ENCODE data around the gene LRRC4C. TPM values are rescaled to one million over a fixed set of nuclear protein-coding genes. Genes with fewer than 3 reads are reported as not detected.

Gene LRRC4C
- total and polyA plus RNA-seq, 10 of the 15 experiments (the other 5 are each of a cell fraction or from before 2014, with no cell fraction given), result 1.5 TPM; not detected in 9

DNA sequence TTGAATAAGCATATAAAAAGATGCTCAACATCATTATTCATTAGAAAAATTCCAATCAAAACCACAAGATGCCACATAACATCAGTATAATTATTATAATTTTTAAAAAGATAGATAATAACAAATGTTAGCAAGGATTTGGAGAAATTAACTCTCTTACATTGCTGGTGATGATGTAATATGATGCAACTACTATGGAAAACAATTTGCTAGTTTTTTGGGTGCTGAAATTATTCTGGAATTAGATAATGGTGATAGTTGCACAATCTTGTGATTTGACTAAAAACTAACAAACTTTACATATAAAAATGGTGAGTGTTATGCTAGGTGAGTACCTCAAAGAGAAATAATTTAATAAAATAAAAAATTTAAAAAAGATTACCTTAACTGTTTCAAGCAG lies 412.2 kb downstream of the LRRC4C start:
- FAIRE-seq, result no peak
- DNase-seq (ENCODE audit: low read depth, low spot score), result no peak
- BruUV-seq (replicated peaks), result no TSS peak
- ChIA-PET CTCF (no interaction called here), POLR2A (no interaction called here), SMC1A (ENCODE audit: uncharacterized antibody, unreplicated experiment) (no interaction called here), RAD21 (ENCODE audit: unreplicated experiment) (no interaction called here)
- Histone ChIP-seq H3K9ac (ENCODE audit: control insufficient read depth, insufficient read depth, low read length) (no peak overlapping the region), H4K20me1 (ENCODE audit: control insufficient read depth, insufficient read depth) (no peaks in the 10 kb centered on the region), H2AFZ (ENCODE audit: control insufficient read depth, low read depth, low read length) (no peak overlapping the region), H3K27me3 (replicated peaks in 1 of 2; ENCODE audit: control insufficient read depth in 2 of 2, insufficient read depth in 2 of 2, low read length in 1 of 2) (no peaks in the 10 kb centered on the region), H3K79me2 (ENCODE audit: control insufficient read depth, insufficient read depth, low read length) (no peaks in the 10 kb centered on the region), H3K4me1 (ENCODE audit: control insufficient read depth, insufficient read depth, low read length) (no peaks in the 10 kb centered on the region), H3K4me2 (ENCODE audit: control insufficient read depth, insufficient read depth) (no peak overlapping the region), H3K9me3 (replicated peaks; ENCODE audit: control insufficient read depth, insufficient read depth, low read length) (no peaks in the 10 kb centered on the region), H3K36me3 (ENCODE audit: control insufficient read depth in 2 of 2, insufficient read depth in 2 of 2, low read length in 1 of 2) (no peaks in the 10 kb centered on the region), H3K4me3 (no peak overlapping the region), H3K27ac (ENCODE audit: control insufficient read depth, insufficient read depth) (no peak overlapping the region)
- ATAC-seq, result no peak
- in situ Hi-C loops (cut with MboI), result no loop called here
- TF ChIP-seq, protein P1, sequence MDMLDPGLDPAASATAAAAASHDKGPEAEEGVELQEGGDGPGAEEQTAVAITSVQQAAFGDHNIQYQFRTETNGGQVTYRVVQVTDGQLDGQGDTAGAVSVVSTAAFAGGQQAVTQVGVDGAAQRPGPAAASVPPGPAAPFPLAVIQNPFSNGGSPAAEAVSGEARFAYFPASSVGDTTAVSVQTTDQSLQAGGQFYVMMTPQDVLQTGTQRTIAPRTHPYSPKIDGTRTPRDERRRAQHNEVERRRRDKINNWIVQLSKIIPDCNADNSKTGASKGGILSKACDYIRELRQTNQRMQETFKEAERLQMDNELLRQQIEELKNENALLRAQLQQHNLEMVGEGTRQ (IDR thresholded peaks at IDR 0.05; ENCODE audit: borderline replicate concordance, low read depth, low read length), result no peak
- no peak for TF ChIP-seq IKZF1 (conservative IDR thresholded peaks at IDR 0.05)
- no peak for TF ChIP-seq HDGF (IDR thresholded peaks at IDR 0.05)
- TF ChIP-seq SMAD5 (IDR thresholded peaks at IDR 0.05; ENCODE audit: low read depth), result no peak
- TF ChIP-seq JUNB (IDR thresholded peaks at IDR 0.05), result no peak
- no peak for TF ChIP-seq ZNF384 (IDR thresholded peaks at IDR 0.05; ENCODE audit: borderline replicate concordance, low read depth, low read length)
- no peak for TF ChIP-seq TAF1 (IDR thresholded peaks at IDR 0.05; ENCODE audit: borderline replicate concordance, low read depth, low read length)
- no peak for TF ChIP-seq BMI1 (IDR thresholded peaks at IDR 0.05; ENCODE audit: borderline replicate concordance)
- TF ChIP-seq CEBPB (IDR thresholded peaks at IDR 0.05; ENCODE audit: borderline replicate concordance in 1 of 2, low read depth in 2 of 2, low read length in 2 of 2), result no peak
- no peak for TF ChIP-seq RAD51 (IDR thresholded peaks at IDR 0.05)
- TF ChIP-seq, protein P2, sequence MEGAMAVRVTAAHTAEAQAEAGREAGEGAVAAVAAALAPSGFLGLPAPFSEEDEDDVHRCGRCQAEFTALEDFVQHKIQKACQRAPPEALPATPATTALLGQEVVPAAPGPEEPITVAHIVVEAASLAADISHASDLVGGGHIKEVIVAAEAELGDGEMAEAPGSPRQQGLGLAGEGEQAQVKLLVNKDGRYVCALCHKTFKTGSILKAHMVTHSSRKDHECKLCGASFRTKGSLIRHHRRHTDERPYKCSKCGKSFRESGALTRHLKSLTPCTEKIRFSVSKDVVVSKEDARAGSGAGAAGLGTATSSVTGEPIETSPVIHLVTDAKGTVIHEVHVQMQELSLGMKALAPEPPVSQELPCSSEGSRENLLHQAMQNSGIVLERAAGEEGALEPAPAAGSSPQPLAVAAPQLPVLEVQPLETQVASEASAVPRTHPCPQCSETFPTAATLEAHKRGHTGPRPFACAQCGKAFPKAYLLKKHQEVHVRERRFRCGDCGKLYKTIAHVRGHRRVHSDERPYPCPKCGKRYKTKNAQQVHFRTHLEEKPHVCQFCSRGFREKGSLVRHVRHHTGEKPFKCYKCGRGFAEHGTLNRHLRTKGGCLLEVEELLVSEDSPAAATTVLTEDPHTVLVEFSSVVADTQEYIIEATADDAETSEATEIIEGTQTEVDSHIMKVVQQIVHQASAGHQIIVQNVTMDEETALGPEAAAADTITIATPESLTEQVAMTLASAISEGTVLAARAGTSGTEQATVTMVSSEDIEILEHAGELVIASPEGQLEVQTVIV (IDR thresholded peaks at IDR 0.05; ENCODE audit: borderline replicate concordance, partially characterized antibody), result no peak
- no peak for TF ChIP-seq BCL11A (IDR thresholded peaks at IDR 0.05; ENCODE audit: low read depth, low read length)
- no peak for TF ChIP-seq EGR1 (IDR thresholded peaks at IDR 0.05; ENCODE audit: borderline replicate concordance in 1 of 2, low read depth in 2 of 2, low read length in 2 of 2)
- no peak for TF ChIP-seq STAT3 (IDR thresholded peaks at IDR 0.05; ENCODE audit: low read depth, low read length)
- TF ChIP-seq, protein P3, sequence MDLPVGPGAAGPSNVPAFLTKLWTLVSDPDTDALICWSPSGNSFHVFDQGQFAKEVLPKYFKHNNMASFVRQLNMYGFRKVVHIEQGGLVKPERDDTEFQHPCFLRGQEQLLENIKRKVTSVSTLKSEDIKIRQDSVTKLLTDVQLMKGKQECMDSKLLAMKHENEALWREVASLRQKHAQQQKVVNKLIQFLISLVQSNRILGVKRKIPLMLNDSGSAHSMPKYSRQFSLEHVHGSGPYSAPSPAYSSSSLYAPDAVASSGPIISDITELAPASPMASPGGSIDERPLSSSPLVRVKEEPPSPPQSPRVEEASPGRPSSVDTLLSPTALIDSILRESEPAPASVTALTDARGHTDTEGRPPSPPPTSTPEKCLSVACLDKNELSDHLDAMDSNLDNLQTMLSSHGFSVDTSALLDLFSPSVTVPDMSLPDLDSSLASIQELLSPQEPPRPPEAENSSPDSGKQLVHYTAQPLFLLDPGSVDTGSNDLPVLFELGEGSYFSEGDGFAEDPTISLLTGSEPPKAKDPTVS (IDR thresholded peaks at IDR 0.05; ENCODE audit: low read depth, low read length), result no peak
- TF ChIP-seq, protein P4, sequence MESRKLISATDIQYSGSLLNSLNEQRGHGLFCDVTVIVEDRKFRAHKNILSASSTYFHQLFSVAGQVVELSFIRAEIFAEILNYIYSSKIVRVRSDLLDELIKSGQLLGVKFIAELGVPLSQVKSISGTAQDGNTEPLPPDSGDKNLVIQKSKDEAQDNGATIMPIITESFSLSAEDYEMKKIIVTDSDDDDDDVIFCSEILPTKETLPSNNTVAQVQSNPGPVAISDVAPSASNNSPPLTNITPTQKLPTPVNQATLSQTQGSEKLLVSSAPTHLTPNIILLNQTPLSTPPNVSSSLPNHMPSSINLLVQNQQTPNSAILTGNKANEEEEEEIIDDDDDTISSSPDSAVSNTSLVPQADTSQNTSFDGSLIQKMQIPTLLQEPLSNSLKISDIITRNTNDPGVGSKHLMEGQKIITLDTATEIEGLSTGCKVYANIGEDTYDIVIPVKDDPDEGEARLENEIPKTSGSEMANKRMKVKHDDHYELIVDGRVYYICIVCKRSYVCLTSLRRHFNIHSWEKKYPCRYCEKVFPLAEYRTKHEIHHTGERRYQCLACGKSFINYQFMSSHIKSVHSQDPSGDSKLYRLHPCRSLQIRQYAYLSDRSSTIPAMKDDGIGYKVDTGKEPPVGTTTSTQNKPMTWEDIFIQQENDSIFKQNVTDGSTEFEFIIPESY (IDR thresholded peaks at IDR 0.05), result no peak
- TF ChIP-seq RUNX3 (IDR thresholded peaks at IDR 0.05; ENCODE audit: low read length), result no peak
- no peak for TF ChIP-seq RELA (IDR thresholded peaks at IDR 0.05; ENCODE audit: borderline replicate concordance, partially characterized antibody)
- no peak for TF ChIP-seq SIN3A (IDR thresholded peaks at IDR 0.05; ENCODE audit: low read depth, low read length)
- intact Hi-C loops (cut with micrococcal nuclease; ENCODE audit: unreplicated experiment), result no loop called here
